Hepatocyte (in vitro differentiated cells): Measurements from ENCODE around the gene HEYL.

Source experiments
- CTCF ChIP-seq: fragments of 200-600 bp; sonication (generic); IDR thresholded peaks from 2 replicates; pipeline ENCODE4 v1.5.1; 2016; ENCODE audit warnings: antibody characterized with exemption, mild to moderate bottlenecking; ENCODE audit not compliant: poor library complexity
- EZH2 ChIP-seq: fragments of 200-600 bp; sonication (generic); IDR thresholded peaks from 2 replicates; pipeline ENCODE4 v1.6.1; 2016; ENCODE audit warnings: antibody characterized with exemption, mild to moderate bottlenecking, borderline replicate concordance
- EZH2phosphoT487 ChIP-seq: fragments of 200-600 bp; sonication (generic); IDR thresholded peaks from one replicate; pipeline ENCODE4 v1.6.1; 2018; ENCODE audit warnings: antibody characterized with exemption, mild to moderate bottlenecking, low read depth, moderate library complexity; ENCODE audit not compliant: unreplicated experiment, severe bottlenecking

GRCh38 chr1:39659110-39659509 is 19.7 kb upstream of the HEYL start:
- TF ChIP-seq CTCF (no peak), EZH2 (no peak), EZH2phosphoT487 (no peak)
